HL-60 (cell line): ENCODE results near the gene NPHS1.

Experiments
- CTCF ChIP-seq: IDR thresholded peaks from one replicate; pipeline ENCODE4 v1.5.1; 2011; ENCODE audit warnings: low read length, control low read depth, inconsistent platforms; ENCODE audit not compliant: insufficient read depth
- POLR2AphosphoS5 ChIP-seq: IDR thresholded peaks from 2 replicates; pipeline ENCODE4 v1.6.1; 2012; ENCODE audit warnings: low read depth

GRCh38 chr19:35898499-35898809 is 46.1 kb upstream of the NPHS1 start:
- TF ChIP-seq POLR2AphosphoS5: no peak
- no peak for TF ChIP-seq CTCF
